RWPE1 (cell line): Measurements from ENCODE around the gene UBE2E1.

ENCODE experiments used
- CTCF ChIA-PET: fragments of 350-600 bp; sonication (Branson Sonifier 250); formaldehyde crosslinking; extraction: SDS; loops from one replicate; lab custom pipeline; 2021; lab: Yijun Ruan, JAX
- POLR2A ChIA-PET: fragments of 400-600 bp; formaldehyde crosslinking; extraction: SDS; loops from one replicate; lab custom pipeline; 2020; ENCODE audit warnings: antibody characterized with exemption; ENCODE audit not compliant: low non-redundant PET; lab: Yijun Ruan, JAX
- DNase-seq: peaks from one replicate; pipeline ENCODE4 v3.0.0; 2012; ENCODE audit warnings: low spot score
- H3K27ac ChIP-seq: fragments of 450-650 bp; 2 replicates; pipeline ENCODE4 v1.5.1; 2017
- CTCF ChIP-seq: fragments of 450-650 bp; conservative IDR thresholded peaks from 2 replicates; pipeline ENCODE4 v1.5.1; 2017; ENCODE audit warnings: low read depth, mild to moderate bottlenecking

UBE2E1 gene

GRCh38 chr3:23776352-23776891 lies 29.3 kb upstream of the UBE2E1 start:
- ChIA-PET CTCF (no interaction called here), POLR2A (no interaction called here)
- H3K27ac ChIP-seq = no peak overlapping the region
- DNase-seq = no peak
- no peak for TF ChIP-seq CTCF

GRCh38 chr3:23778446-23778845 lies 27.3 kb upstream of the UBE2E1 start:
- ChIA-PET POLR2A (no interaction called here), CTCF (interaction anchor here (0.6 to 0.7 kb wide), 2 partner anchors 398 to 411 kb away, joined by 3 to 4 read pairs; no protein-coding TSS in a partner anchor)
- no peak overlapping the region for H3K27ac ChIP-seq
- no peak for DNase-seq
- no peak for TF ChIP-seq CTCF

- CTCF ChIA-PET = no interaction called here
- POLR2A ChIA-PET = no interaction called here
- H3K27ac ChIP-seq = no peak overlapping the region
- DNase-seq = no peak
- no peak for TF ChIP-seq CTCF
Measured at GRCh38 chr3:23779841-23780240, 25.9 kb upstream of the UBE2E1 start.

- POLR2A ChIA-PET = no interaction called here
- no peak for DNase-seq
- TF ChIP-seq CTCF = no peak
- CTCF ChIA-PET = no interaction called here
- H3K27ac ChIP-seq = no peak overlapping the region
Measured at GRCh38 chr3:23781051-23781450, 24.7 kb upstream of the UBE2E1 start.

- no peak for TF ChIP-seq CTCF
- ChIA-PET CTCF (no interaction called here), POLR2A (no interaction called here)
- no peak overlapping the region for H3K27ac ChIP-seq
- no peak for DNase-seq
Measured at GRCh38 chr3:23781871-23782270, 23.9 kb upstream of the UBE2E1 start.

GRCh38 chr3:23785097-23785645 lies 20.6 kb upstream of the UBE2E1 start:
- H3K27ac ChIP-seq = no peak overlapping the region
- no peak for DNase-seq
- TF ChIP-seq CTCF = no peak
- ChIA-PET POLR2A (no interaction called here), CTCF (no interaction called here)
